Immature natural killer cell (primary cell): Measurements from ENCODE around the gene PSMB5. TPM values are rescaled to one million over a fixed set of nuclear protein-coding genes. Genes with fewer than 3 reads are reported as not detected.

Experiments used
- DNase-seq, 3 donors: peaks; one replicate each; pipeline ENCODE4 v3.0.0; 2022; ENCODE audit warnings: mixed read lengths in 1 of 3
- H3K27ac Mint-ChIP-seq, 6 donors: one replicate each; pipeline ENCODE4 v1.8.0; 2020; ENCODE audit warnings: mixed read lengths in 6 of 6, mild to moderate bottlenecking in 5 of 6, inconsistent platforms in 4 of 6, moderate library complexity in 3 of 6
- H3K27me3 Mint-ChIP-seq, 3 donors: one replicate each; pipeline ENCODE4 v1.8.0; 2020 to 2021; ENCODE audit warnings: low read depth in 3 of 3, mild to moderate bottlenecking in 3 of 3, mixed read lengths in 3 of 3, moderate library complexity in 3 of 3, inconsistent platforms in 1 of 3
- H3K36me3 Mint-ChIP-seq, 3 donors: one replicate each; pipeline ENCODE4 v1.8.0; 2020; ENCODE audit warnings: mixed read lengths in 3 of 3, inconsistent platforms in 2 of 3, mild to moderate bottlenecking in 2 of 3
- H3K4me1 Mint-ChIP-seq, 2 donors: one replicate each; pipeline ENCODE4 v1.8.0; 2020; ENCODE audit warnings: inconsistent platforms in 2 of 2, mild to moderate bottlenecking in 2 of 2, mixed read lengths in 2 of 2, moderate library complexity in 1 of 2
- H3K4me3 Mint-ChIP-seq, 5 donors: one replicate each; pipeline ENCODE4 v1.8.0; 2020; ENCODE audit warnings: mild to moderate bottlenecking in 5 of 5, mixed read lengths in 5 of 5, inconsistent platforms in 3 of 5, moderate library complexity in 3 of 5
- H3K9me3 Mint-ChIP-seq, 6 donors: one replicate each; pipeline ENCODE4 v1.8.0; 2020; ENCODE audit warnings: mild to moderate bottlenecking in 6 of 6, mixed read lengths in 6 of 6, inconsistent platforms in 4 of 6, moderate library complexity in 3 of 6
- polyA plus RNA-seq, 3 donors: library from polyadenylated mRNA; unstranded; fragments of 300-500 nt; fragmentation: Illumina TruSeq; gene quantifications; one replicate each; pipeline ENCODE4 v1.2.3, GENCODE V29; 2021

Gene PSMB5
- polyA plus RNA-seq, 3 donors from 2014 or later = 25.6 to 54.3 (median 39.7) TPM

- no peak for DNase-seq
- no peak overlapping the region for H3K4me3 Mint-ChIP-seq
- peaks cover 8 to 21% (median 15%) of the 10 kb centered on the region in 3 donors for H3K36me3 Mint-ChIP-seq
- peaks cover 0 to 10% (median 5%) of the 10 kb centered on the region in 3 donors for H3K27me3 Mint-ChIP-seq
- H3K9me3 Mint-ChIP-seq = no peaks in the 10 kb centered on the region
- H3K27ac Mint-ChIP-seq = peak overlapping the region in 3 of 6 donors; percentile 43 to 84 (median 76)
- peaks cover 33 to 35% of the 10 kb centered on the region in 2 donors for H3K4me1 Mint-ChIP-seq
Measured at GRCh38 chr14:23067847-23068788, 33.4 kb upstream of the PSMB5 start.

DNA sequence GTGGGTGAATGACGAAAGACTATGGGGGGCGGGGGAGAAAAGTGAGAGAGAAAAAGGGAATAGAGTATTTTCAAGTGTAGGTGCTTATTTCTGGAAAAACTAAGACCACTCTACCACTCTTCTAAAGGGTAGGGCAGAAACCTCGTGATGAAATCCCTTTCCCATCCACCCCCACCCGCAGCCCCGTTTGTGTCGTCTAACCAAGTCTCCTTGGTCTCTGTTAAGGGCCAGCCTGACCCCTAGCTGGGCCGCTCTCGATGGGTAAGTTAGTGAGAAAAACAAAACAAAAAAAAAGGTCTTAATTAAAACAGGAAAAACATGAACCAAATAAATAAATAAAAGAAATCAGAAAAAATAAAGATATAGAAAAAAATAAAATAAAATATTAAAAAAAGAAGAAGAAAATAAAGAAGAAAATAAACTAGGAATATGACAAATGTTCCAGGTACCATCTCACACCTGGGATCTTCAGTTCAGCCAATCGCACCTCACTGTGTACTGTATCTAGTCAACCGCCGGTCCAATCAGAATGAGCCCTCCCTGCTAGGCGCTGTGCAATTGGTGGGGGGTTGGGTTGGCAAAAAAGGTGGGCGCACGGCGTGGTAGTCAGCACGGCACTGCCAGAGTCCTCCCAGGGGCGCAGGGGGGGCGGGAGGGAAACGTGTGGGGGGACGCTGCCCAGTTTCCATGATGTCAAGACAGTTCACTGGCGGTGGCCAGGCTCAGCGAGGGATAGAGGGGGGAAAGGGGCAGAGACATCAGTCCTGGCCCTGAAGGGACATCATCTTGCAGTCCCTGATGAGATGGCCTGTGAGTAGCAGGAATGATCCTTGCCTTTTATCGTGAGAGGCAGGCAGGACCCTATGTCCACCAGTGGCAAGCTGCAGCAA is 32.4 kb upstream of the PSMB5 start:
- H3K9me3 Mint-ChIP-seq = no peaks in the 10 kb centered on the region
- H3K27me3 Mint-ChIP-seq = peaks cover 0 to 10% (median 5%) of the 10 kb centered on the region in 3 donors
- DNase-seq = no peak
- H3K27ac Mint-ChIP-seq = no peak overlapping the region
- H3K4me3 Mint-ChIP-seq = no peak overlapping the region
- H3K36me3 Mint-ChIP-seq = peaks cover 5 to 31% (median 19%) of the 10 kb centered on the region in 3 donors
- peaks cover 30 to 32% of the 10 kb centered on the region in 2 donors for H3K4me1 Mint-ChIP-seq

DNA sequence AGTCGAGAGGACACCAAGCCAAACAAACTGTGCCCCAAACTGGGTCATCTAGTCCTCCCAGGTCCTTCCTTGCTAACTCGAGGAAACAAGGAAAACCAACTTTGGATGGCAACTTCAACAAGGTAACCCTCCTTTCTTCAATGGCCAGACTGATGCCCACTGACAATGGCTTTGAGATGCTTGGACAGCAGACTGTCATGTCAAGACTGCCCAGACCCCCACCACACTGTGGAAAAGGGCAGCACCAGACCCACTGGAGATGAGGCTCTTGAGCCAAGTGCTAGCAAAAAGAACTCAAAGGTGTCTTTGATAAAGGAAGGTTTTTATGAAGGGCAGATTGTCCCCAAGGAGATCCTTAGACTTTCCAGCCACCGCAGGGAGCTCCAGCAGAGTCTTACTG is 31.7 kb upstream of the PSMB5 start:
- Mint-ChIP-seq H3K36me3 (peaks cover 4 to 33% (median 19%) of the 10 kb centered on the region in 3 donors), H3K27ac (no peak overlapping the region), H3K9me3 (no peaks in the 10 kb centered on the region), H3K27me3 (peaks cover 0 to 10% (median 5%) of the 10 kb centered on the region in 3 donors), H3K4me1 (peaks cover 24 to 25% of the 10 kb centered on the region in 2 donors), H3K4me3 (no peak overlapping the region)
- no peak for DNase-seq

- H3K4me3 Mint-ChIP-seq = no peak overlapping the region
Measured at GRCh38 chr14:23063601-23064000, 28.9 kb upstream of the PSMB5 start.

GRCh38 chr14:23062002-23062401 is 27.3 kb upstream of the PSMB5 start:
- Mint-ChIP-seq H3K27ac (peak overlapping the region in 1 of 6 donors; percentile 66), H3K4me1 (peaks cover 7% of the 10 kb centered on the region in 2 donors), H3K36me3 (peaks cover 4 to 33% (median 17%) of the 10 kb centered on the region in 3 donors), H3K27me3 (peaks cover under 1 to 6% (median 5%) of the 10 kb centered on the region in 3 donors), H3K4me3 (no peak overlapping the region), H3K9me3 (peaks cover 0 to 1% (median 0%) of the 10 kb centered on the region in 6 donors)
- no peak for DNase-seq

More at GRCh38 chr14:23063601-23064000, 28.9 kb upstream of the PSMB5 start:
- H3K27ac Mint-ChIP-seq = peak overlapping the region in 1 of 6 donors; percentile 73
- DNase-seq = no peak
- peaks cover 0 to 5% (median 5%) of the 10 kb centered on the region in 3 donors for H3K27me3 Mint-ChIP-seq
- peaks cover 4 to 34% (median 15%) of the 10 kb centered on the region in 3 donors for H3K36me3 Mint-ChIP-seq
- peaks cover 0 to 1% (median 0%) of the 10 kb centered on the region in 6 donors for H3K9me3 Mint-ChIP-seq
- H3K4me1 Mint-ChIP-seq = peaks cover 5% of the 10 kb centered on the region in 2 donors

DNA sequence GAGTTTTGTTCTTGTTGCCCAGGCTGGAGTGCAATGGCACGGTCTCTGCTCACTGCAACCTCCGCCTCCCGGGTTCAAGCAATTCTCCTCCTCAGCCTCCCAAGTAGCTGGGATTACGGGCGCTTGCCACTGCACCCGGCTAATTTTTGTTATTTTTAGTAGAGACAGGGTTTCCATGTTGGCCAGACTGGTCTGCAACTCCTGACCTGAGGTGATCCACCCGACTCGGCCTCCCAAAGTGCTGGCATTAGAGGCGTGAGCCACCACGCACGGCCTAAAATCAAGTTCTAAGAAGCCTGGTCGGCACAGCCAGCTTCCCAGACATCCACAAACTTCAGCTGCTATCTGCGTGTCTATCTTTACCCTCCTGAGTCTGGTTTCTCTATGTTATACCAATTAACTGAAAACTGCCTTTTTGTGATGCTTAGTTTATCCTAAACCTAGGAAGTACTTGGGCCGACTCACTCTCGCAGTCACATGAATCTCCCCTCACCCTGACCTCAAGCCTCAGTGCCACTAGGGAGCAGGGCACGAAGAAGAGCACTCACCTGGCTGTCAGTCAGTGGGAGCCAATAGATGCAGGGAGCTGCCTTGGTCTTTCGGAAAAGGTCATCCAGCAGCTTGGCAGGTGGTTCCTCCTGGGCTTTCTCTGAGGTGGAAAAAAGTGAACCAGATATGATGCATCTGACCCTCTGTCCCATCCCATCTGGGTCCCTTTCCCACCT is 26.0 kb upstream of the PSMB5 start:
- H3K27me3 Mint-ChIP-seq = peaks cover 2 to 5% (median 3%) of the 10 kb centered on the region in 3 donors
- H3K4me3 Mint-ChIP-seq = no peak overlapping the region
- H3K36me3 Mint-ChIP-seq = peaks cover 2 to 29% (median 14%) of the 10 kb centered on the region in 3 donors

DNA sequence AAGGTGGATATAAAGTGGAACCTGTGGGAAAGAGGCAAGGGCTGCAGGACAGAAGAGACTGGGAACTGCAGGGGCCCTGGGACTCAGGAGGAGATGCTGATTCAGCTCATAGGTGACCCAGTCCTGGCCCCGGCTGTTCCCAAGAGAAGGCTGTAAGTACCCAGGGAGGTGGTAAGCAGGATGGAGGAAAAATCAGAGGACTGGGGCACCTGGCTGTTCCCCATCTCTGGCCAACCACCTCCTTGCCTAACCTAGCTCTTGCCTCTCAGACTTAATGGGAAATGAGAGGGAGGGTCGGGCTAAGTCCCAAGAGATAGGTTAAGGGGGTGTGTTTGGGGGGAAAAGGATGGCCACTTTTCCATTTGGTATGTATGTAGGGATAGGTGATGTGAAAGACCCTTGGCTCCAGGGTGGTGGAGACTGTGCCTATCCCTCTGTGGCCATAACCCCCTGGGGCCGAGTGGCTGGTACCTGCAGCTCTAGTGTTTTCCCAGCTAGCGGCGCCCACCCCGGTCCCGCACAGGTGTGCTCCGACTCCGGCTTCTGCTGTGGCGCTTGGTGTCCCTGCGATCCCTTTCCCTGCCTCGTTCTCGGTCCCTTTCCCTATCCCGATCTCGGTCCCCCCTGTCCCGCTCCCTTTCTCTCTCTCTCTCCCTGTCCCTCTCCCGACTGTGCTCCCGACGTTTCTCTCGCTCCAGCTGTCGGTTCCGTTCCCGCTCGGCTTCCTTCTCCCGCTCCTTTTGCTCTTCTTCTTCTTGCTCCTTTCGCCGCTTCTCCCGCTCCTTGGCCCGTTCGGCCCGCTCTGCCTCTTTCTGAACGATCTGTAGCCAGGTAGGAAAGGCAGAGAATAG is 24.2 kb upstream of the PSMB5 start:
- peaks cover 0 to 1% (median 0%) of the 10 kb centered on the region in 6 donors for H3K9me3 Mint-ChIP-seq
- H3K27ac Mint-ChIP-seq = no peak overlapping the region
- H3K4me3 Mint-ChIP-seq = peak overlapping the region in 2 of 5 donors; percentile 15 to 38
- peaks cover 0 to 24% (median 11%) of the 10 kb centered on the region in 3 donors for H3K36me3 Mint-ChIP-seq
- H3K4me1 Mint-ChIP-seq = peaks cover 18 to 19% of the 10 kb centered on the region in 2 donors
- no peak for DNase-seq
- peaks cover 0 to 5% (median 2%) of the 10 kb centered on the region in 3 donors for H3K27me3 Mint-ChIP-seq

More for the DNA sequence above, 26.0 kb upstream of the PSMB5 start:
- Mint-ChIP-seq H3K27ac (peak overlapping the region in 1 of 6 donors; percentile 22), H3K4me1 (peaks cover 18 to 19% of the 10 kb centered on the region in 2 donors), H3K9me3 (peaks cover 0 to 1% (median 0%) of the 10 kb centered on the region in 6 donors)
- DNase-seq = no peak

GRCh38 chr14:23057757-23058653 is 23.3 kb upstream of the PSMB5 start:
- peaks cover 0 to 16% (median 6%) of the 10 kb centered on the region in 3 donors for H3K36me3 Mint-ChIP-seq
- H3K9me3 Mint-ChIP-seq = peaks cover 0 to 1% (median 0%) of the 10 kb centered on the region in 6 donors
- H3K4me1 Mint-ChIP-seq = peaks cover 18 to 19% of the 10 kb centered on the region in 2 donors
- peaks cover 0 to 5% (median 2%) of the 10 kb centered on the region in 3 donors for H3K27me3 Mint-ChIP-seq
- DNase-seq = peak; percentile 80 to 84 (median 80)
- H3K27ac Mint-ChIP-seq = peak overlapping the region in 4 of 6 donors; percentile 40 to 69 (median 58)
- peak overlapping the region; percentile 86 to 92 (median 89) for H3K4me3 Mint-ChIP-seq

GRCh38 chr14:23056956-23057756 is 22.5 kb upstream of the PSMB5 start, which contains the start of gene CDH24:
Gene CDH24, minus strand, starts transcription at chr14:23057520. Its CDS starts 1,787 bp downstream, at chr14:23055733.
- peak within 1 kb of the TSS in 5 of 6 donors; percentile 57 to 83 (median 71) for H3K27ac Mint-ChIP-seq
- DNase-seq = peak; percentile 64 to 71 (median 70)
- peaks cover 18 to 19% of the 10 kb centered on the region in 2 donors for H3K4me1 Mint-ChIP-seq

DNA sequence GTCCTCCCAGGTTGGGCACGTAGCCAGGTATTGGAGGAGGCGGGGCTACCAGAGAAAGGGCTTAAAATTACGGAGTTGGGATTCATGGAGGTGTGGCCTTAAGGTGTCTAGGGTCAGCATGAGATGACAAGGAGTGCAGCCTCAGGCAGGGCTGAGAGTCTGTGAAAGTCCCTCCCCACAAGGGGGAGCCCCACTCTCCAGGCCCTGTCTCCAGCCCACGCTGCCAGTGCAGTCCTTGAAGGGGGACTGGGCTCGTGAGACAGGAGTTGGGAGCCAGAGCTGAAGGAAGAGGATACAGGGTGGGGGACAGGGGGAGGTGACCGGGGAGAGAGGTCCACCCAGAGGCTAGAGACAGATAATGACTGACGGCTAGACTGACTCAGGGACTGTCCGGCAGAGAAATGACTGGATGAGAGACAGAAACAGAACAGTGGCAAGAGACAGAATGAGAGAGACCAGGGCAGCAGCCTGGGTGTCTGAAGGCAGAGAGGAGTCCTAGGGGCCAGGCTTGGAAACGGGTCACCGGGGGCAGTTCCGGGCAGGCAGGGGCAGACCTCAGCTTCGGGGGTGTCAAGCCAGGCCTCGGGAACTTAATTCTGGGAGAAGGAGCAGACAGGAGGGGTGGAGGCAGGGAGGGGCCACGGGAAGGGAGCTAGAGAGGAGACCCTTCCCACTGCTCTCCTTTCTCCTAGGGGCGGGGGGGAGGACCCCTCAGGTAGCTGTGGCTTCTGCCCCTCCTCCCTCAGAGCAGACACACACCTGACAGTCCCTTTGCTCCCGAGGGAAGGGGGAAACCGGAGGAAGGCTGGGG is 21.6 kb upstream of the PSMB5 start:
- Mint-ChIP-seq H3K4me3 (peak overlapping the region; percentile 78 to 91 (median 88)), H3K36me3 (peaks cover 0 to 5% (median 3%) of the 10 kb centered on the region in 3 donors), H3K27me3 (peaks cover 0 to 5% (median 2%) of the 10 kb centered on the region in 3 donors), H3K4me1 (peaks cover 18 to 19% of the 10 kb centered on the region in 2 donors), H3K9me3 (peaks cover 0 to 1% (median 0%) of the 10 kb centered on the region in 6 donors), H3K27ac (peak overlapping the region in 4 of 6 donors; percentile 53 to 83 (median 74))
- DNase-seq = peak; percentile 64 to 65 (median 64)

More at GRCh38 chr14:23056956-23057756, 22.5 kb upstream of the PSMB5 start, which contains the start of gene CDH24:
- Mint-ChIP-seq H3K27me3 (peaks cover 0 to 5% (median 2%) of the 10 kb centered on the region in 3 donors), H3K4me3 (peak within 1 kb of the TSS; percentile 88 to 92 (median 89)), H3K36me3 (peaks cover 0 to 7% (median 3%) of the 10 kb centered on the region in 3 donors), H3K9me3 (peaks cover 0 to 1% (median 0%) of the 10 kb centered on the region in 6 donors)
